Heart left ventricle (tissue), 16 donors: ENCODE results near the gene FCHSD2. TPM values are rescaled to one million over a fixed set of nuclear protein-coding genes. Genes with fewer than 3 reads are reported as not detected.

ENCODE experiments used
- ATAC-seq, 4 donors: fragments of 200-7000 bp; cut with Tn5 transposase; one replicate each; pipeline ENCODE4 v1.9.1; 2020 to 2022; ENCODE audit warnings: moderate library complexity in 4 of 4, mild to moderate bottlenecking in 3 of 4, moderate number of reproducible peaks in 1 of 4
- DNase-seq, 5 donors: peaks; one replicate each; pipeline ENCODE4 v3.0.0-alpha.2; 2020
- H3K27ac ChIP-seq, 12 donors: fragments of 200-600 bp; sonication (generic) in 4 of 12; one replicate each; pipeline versions ENCODE4 v1.5.0 to v1.8.0; 2016 to 2022; ENCODE audit warnings: mild to moderate bottlenecking in 2 of 12
- H3K27me3 ChIP-seq, 9 donors: fragments of 200-600 bp; sonication (generic) in 2 of 9; one replicate each; pipeline versions ENCODE4 v1.5.1 to v1.8.0; 2016 to 2022; ENCODE audit warnings: mild to moderate bottlenecking in 3 of 9
- H3K36me3 ChIP-seq, 9 donors: fragments of 200-600 bp; sonication (generic) in 2 of 9; one replicate each; pipeline versions ENCODE4 v1.5.0 to v1.8.0; 2018 to 2022; ENCODE audit warnings: mild to moderate bottlenecking in 2 of 9
- H3K4me1 ChIP-seq, 12 donors: fragments of 200-600 bp; sonication (generic) in 4 of 12; one replicate each; pipeline versions ENCODE4 v1.5.0 to v1.8.0; 2016 to 2022; ENCODE audit warnings: mild to moderate bottlenecking in 3 of 12
- H3K4me3 ChIP-seq, 12 donors: fragments of 200-600 bp; sonication (generic) in 4 of 12; one replicate each; pipeline versions ENCODE4 v1.5.0 to v1.8.0; 2017 to 2022; ENCODE audit warnings: mild to moderate bottlenecking in 9 of 12, moderate library complexity in 4 of 12
- H3K9me3 ChIP-seq, 12 donors: fragments of 200-600 bp; sonication (generic) in 4 of 12; one replicate each; pipeline versions ENCODE4 v1.5.0 to v1.8.0; 2016 to 2022; ENCODE audit warnings: mild to moderate bottlenecking in 1 of 12
- POLR2A ChIP-seq, 2 donors: fragments of 450-650 bp; IDR thresholded peaks; one replicate each; pipeline ENCODE4 v1.6.1; 2017; ENCODE audit warnings: antibody characterized with exemption in 2 of 2, mild to moderate bottlenecking in 2 of 2, moderate library complexity in 2 of 2
- WGBS, 4 donors: extraction: QIAGEN DNeasy Blood & Tissue Kit in 2 of 4; methylation state at CpG; one replicate each; pipeline versions ENCODE4 v1.1.5 to v1.1.7; 2013 to 2018; 5-methylcytosine and 5-hydroxymethylcytosine counted together
- intact Hi-C, 10 donors: fragments of 100-400 bp; cut with DNase I; formaldehyde crosslinking; loops; one replicate each; pipeline versions ENCODE4 v1.11.1 to v1.14.2; 2022
- polyA plus RNA-seq, 2 donors: library from polyadenylated mRNA; stranded (reverse); fragments of 200-250 nt; gene quantifications; one replicate each; pipeline ENCODE4 v1.2.3, GENCODE V29; 2013
- total RNA-seq, 9 donors: library from RNA; depleted of rRNA in 2 of 9; stranded (reverse); fragments of >200 nt in 2 of 9; fragmentation: NEBNext Ultra II Directional in 3 of 9; extraction: Animal tissue kit (Norgen Biotek cat#: 25700) in 3 of 9; gene quantifications; one replicate each; pipeline versions ENCODE4 v1.1.0 to v1.2.4, GENCODE V29; 2016 to 2023
- TF ChIP-seq, protein P1 (sequence below), 12 donors: fragments of 200-600 bp; sonication (generic) in 4 of 12; IDR thresholded peaks; one replicate each; pipeline versions ENCODE4 v1.5.0 to v1.8.0; 2018 to 2022; ENCODE audit warnings: antibody characterized with exemption in 12 of 12, mild to moderate bottlenecking in 5 of 12
- donor health status: ischemic (EF 13 %, LVEDD 7.1; RV severe dilation, severe dysfunction).
- donor health status: healthy with polysubstance abuse.
- donor health status: DM: no; HTN: yes; CAD: no.
- donor health status: DM: no; HTN: no; CAD: no.
- donor health status: ischemic (EF 25% LVEDD 6.9; RV normal size, moderate dysfunction).
- donor health status: ischemic (EF 25% LVEDD 5.7; RV mildly dilated, moderate dysfunction).
- donor health status: healthy.
- donor health status: DM: yes; HTN: yes; CAD: no.
- donor health status: ischemic (EF 35%, LVEDD 5.7; RV mildly dilated, moderate dysfunction).
- donor health status: nonischemic (EF 11% LVEDD 7.7; RV severe dilation, severe dysfunction).
- donor health status: DM: yes; HTN: yes; CAD: no.
- donor health status: PGD.
- donor health status: ischemic (EF 29% LVEDD 5.4; RV normal size, mild dysfunction).
- donor health status: nonischemic (EF 23%, LVEDD 6.1; RV moderate dilation, normal function).

Gene FCHSD2
- total and polyA plus RNA-seq, 11 donors, result 9.9 to 61.1 (median 39.0) TPM

DNA sequence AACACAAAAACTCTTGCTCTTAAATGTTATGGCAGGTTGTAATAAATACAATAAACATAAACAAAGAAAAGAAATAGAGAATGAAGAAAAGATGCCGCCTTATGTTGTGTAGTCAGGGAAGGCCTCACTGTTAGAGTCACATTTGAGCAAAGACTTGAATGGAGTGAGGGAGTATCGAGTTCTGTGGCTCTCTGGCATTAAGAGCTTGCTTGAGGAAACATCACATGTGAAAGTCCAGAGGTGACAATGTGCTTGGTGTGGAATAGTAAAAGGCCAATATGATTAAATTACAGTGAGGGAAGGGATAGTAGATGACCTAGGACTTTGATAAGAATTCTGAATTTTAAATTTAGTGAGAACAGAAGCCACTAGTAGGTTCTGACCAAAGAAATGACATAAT is 188.5 kb downstream of the FCHSD2 start:
- H3K27me3 ChIP-seq, result no peaks in the 10 kb centered on the region
- DNase-seq, result no peak
- no peak overlapping the region for H3K4me3 ChIP-seq
- peaks cover 0 to 40% (median 12%) of the 10 kb centered on the region in 12 donors for H3K4me1 ChIP-seq
- ATAC-seq, result no peak
- TF ChIP-seq, protein P1, sequence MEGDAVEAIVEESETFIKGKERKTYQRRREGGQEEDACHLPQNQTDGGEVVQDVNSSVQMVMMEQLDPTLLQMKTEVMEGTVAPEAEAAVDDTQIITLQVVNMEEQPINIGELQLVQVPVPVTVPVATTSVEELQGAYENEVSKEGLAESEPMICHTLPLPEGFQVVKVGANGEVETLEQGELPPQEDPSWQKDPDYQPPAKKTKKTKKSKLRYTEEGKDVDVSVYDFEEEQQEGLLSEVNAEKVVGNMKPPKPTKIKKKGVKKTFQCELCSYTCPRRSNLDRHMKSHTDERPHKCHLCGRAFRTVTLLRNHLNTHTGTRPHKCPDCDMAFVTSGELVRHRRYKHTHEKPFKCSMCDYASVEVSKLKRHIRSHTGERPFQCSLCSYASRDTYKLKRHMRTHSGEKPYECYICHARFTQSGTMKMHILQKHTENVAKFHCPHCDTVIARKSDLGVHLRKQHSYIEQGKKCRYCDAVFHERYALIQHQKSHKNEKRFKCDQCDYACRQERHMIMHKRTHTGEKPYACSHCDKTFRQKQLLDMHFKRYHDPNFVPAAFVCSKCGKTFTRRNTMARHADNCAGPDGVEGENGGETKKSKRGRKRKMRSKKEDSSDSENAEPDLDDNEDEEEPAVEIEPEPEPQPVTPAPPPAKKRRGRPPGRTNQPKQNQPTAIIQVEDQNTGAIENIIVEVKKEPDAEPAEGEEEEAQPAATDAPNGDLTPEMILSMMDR (IDR thresholded peaks at IDR 0.05), result no peak
- TF ChIP-seq POLR2A (IDR thresholded peaks at IDR 0.05), result no peak
- no peak overlapping the region for H3K27ac ChIP-seq
- H3K36me3 ChIP-seq, result peaks cover 0 to 9% (median 0%) of the 10 kb centered on the region in 9 donors
- WGBS, 4 donors, result 96 to 97% (median 96%) methylated on average over 2 of the region's 2 CpGs
- intact Hi-C loops, result no loop called here
- H3K9me3 ChIP-seq, result peaks cover 0 to 3% (median 0%) of the 10 kb centered on the region in 12 donors

DNA sequence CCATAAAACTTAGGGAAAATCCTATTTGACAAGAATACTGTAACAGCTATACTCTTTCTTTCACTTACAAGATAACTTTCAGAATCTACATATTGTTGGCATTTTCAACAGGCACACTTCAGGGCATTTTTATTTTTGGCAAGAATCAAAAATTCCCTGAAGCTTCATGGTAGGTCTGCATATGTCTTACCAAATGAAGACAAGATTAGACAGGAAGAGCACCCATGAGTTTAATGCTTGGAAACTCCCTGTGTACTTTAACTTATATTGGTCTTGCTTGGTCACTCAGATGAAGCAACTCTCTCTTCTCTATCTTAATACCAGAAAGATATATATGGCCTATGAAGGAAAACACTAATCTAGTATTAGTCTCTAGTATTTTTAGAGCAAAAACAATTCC is 190.2 kb downstream of the FCHSD2 start:
- intact Hi-C loops, result no loop called here
- H3K9me3 ChIP-seq, result no peaks in the 10 kb centered on the region
- peaks cover 0 to 40% (median 12%) of the 10 kb centered on the region in 12 donors for H3K4me1 ChIP-seq
- H3K36me3 ChIP-seq, result no peaks in the 10 kb centered on the region
- peak overlapping the region in 1 of 12 donors; percentile 4 for H3K27ac ChIP-seq
- no peak for TF ChIP-seq POLR2A (IDR thresholded peaks at IDR 0.05)
- TF ChIP-seq, protein P1 (IDR thresholded peaks at IDR 0.05), result no peak
- DNase-seq, result no peak
- ATAC-seq, result no peak
- H3K27me3 ChIP-seq, result no peaks in the 10 kb centered on the region
- no peak overlapping the region for H3K4me3 ChIP-seq

DNA sequence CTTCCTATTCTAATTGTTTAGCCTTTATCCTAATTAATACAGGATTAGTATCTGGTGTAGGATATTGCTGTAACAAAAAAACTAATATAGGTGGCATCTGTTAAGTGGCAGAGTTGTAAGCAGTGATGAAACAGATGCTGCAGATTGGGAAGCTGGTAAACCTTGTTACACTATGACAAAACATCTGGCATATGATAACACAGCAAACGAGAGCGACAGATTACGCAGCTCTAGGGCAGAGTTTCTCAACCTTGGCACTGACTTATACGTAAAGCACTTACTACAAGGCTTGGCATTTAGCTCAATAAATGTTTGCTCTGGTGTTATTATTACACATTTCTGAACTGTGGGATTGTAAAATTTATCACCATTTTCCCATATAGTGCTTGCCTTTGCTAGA is 190.9 kb downstream of the FCHSD2 start:
- TF ChIP-seq, protein P1 (IDR thresholded peaks at IDR 0.05), result no peak
- no peak for TF ChIP-seq POLR2A (IDR thresholded peaks at IDR 0.05)
- Histone ChIP-seq H3K4me1 (peaks cover 0 to 35% (median 12%) of the 10 kb centered on the region in 12 donors), H3K4me3 (no peak overlapping the region), H3K36me3 (no peaks in the 10 kb centered on the region), H3K27me3 (no peaks in the 10 kb centered on the region), H3K9me3 (peaks cover 0 to 5% (median 0%) of the 10 kb centered on the region in 12 donors), H3K27ac (peak overlapping the region in 1 of 12 donors; percentile 4)
- 68 to 83% (median 76%) methylated on average over 4 of the region's 4 CpGs for WGBS, 4 donors
- ATAC-seq, result peak in 2 of 4 donors; percentile 59 to 69
- intact Hi-C loops, result no loop called here
- DNase-seq, result no peak

DNA sequence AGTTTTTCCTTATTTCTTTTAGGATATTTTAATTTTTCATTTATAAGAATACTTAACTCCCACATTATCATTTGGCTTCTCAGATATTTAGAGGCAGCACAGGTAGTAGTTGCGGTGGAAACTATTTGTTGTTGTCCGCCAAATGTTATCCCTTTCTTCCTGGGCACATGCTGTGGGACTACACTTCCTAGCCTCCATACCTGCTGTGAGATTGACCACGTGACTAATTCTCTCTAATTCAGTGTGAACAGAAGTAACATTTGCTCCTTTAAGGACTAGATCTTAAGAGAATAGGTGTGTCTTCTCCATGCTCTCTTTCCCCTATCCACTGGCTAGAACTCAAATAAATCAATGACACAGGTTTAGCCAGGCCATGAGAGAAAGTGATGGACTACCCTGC is 191.4 kb downstream of the FCHSD2 start:
- H3K9me3 ChIP-seq, result peaks cover 0 to 8% (median 0%) of the 10 kb centered on the region in 12 donors
- H3K4me3 ChIP-seq, result no peak overlapping the region
- peaks cover 0 to 31% (median 10%) of the 10 kb centered on the region in 12 donors for H3K4me1 ChIP-seq
- no peak for DNase-seq
- no peaks in the 10 kb centered on the region for H3K27me3 ChIP-seq
- intact Hi-C loops, result no loop called here
- H3K27ac ChIP-seq, result no peak overlapping the region
- no peaks in the 10 kb centered on the region for H3K36me3 ChIP-seq
- TF ChIP-seq, protein P1 (IDR thresholded peaks at IDR 0.05), result no peak
- TF ChIP-seq POLR2A (IDR thresholded peaks at IDR 0.05), result no peak
- 92 to 98% (median 96%) methylated on average over 3 of the region's 3 CpGs for WGBS, 4 donors
- ATAC-seq, result no peak
